HL-60 (cell line): Measurements from ENCODE around the gene TRIM36.

Experiments used
- DNase-seq, 2 experiments: peaks; one replicate each; pipeline ENCODE4 v3.0.0-alpha.2; 2010 to 2020; ENCODE audit warnings: low read depth in 1 of 2, low spot score in 1 of 2
- H3K27ac ChIP-seq: fragments of 250-450 bp; sonication (Bioruptor Pico); replicated peaks from 2 replicates; pipeline ENCODE4 v1.5.1; 2020; ENCODE audit warnings: mild to moderate bottlenecking, moderate library complexity
- H3K27me3 ChIP-seq: fragments of 250-450 bp; sonication (Bioruptor Pico); 2 replicates; pipeline ENCODE4 v1.5.1; 2021; ENCODE audit warnings: mild to moderate bottlenecking, moderate library complexity; ENCODE audit not compliant: insufficient read depth, poor library complexity, severe bottlenecking
- H3K4me3 ChIP-seq: replicated peaks from 2 replicates; pipeline ENCODE4 v1.5.1; 2011; ENCODE audit warnings: mild to moderate bottlenecking, control low read depth, low read length; ENCODE audit not compliant: insufficient read depth
- CTCF ChIP-seq: IDR thresholded peaks from one replicate; pipeline ENCODE4 v1.5.1; 2011; ENCODE audit warnings: low read length, control low read depth, inconsistent platforms; ENCODE audit not compliant: insufficient read depth
- GABPA ChIP-seq: IDR thresholded peaks from 2 replicates; pipeline ENCODE4 v1.6.1; 2012; ENCODE audit warnings: low read depth
- POLR2AphosphoS5 ChIP-seq: IDR thresholded peaks from 2 replicates; pipeline ENCODE4 v1.6.1; 2012; ENCODE audit warnings: low read depth
- REST ChIP-seq: IDR thresholded peaks from 2 replicates; pipeline ENCODE4 v1.6.1; 2012; ENCODE audit warnings: low read depth; ENCODE audit not compliant: insufficient replicate concordance
- SPI1 ChIP-seq: IDR thresholded peaks from 2 replicates; pipeline ENCODE4 v1.6.1; 2012; ENCODE audit warnings: low read depth, mild to moderate bottlenecking, borderline replicate concordance

Gene TRIM36

GRCh38 chr5:115096034-115096769 lies 73.5 kb downstream of the TRIM36 start:
- no peak overlapping the region for H3K4me3 ChIP-seq
- DNase-seq, result no peak
- TF ChIP-seq GABPA, result no peak
- no peak for TF ChIP-seq POLR2AphosphoS5
- TF ChIP-seq SPI1, result no peak
- TF ChIP-seq CTCF, result no peak
- no peak overlapping the region for H3K27ac ChIP-seq
- no peaks in the 10 kb centered on the region for H3K27me3 ChIP-seq

- Histone ChIP-seq H3K27me3 (no peaks in the 10 kb centered on the region), H3K4me3 (no peak overlapping the region), H3K27ac (no peak overlapping the region)
- DNase-seq, result no peak
- TF ChIP-seq SPI1 (no peak), REST (no peak), GABPA (no peak)
Measured at GRCh38 chr5:115087951-115088350, 81.8 kb downstream of the TRIM36 start.

GRCh38 chr5:115086473-115086872 lies 83.2 kb downstream of the TRIM36 start:
- H3K27ac ChIP-seq, result no peak overlapping the region
- no peak for DNase-seq
- H3K4me3 ChIP-seq, result no peak overlapping the region
- TF ChIP-seq POLR2AphosphoS5, result no peak
- TF ChIP-seq REST, result no peak
- TF ChIP-seq GABPA, result no peak
- TF ChIP-seq SPI1, result no peak
- TF ChIP-seq CTCF, result no peak
- H3K27me3 ChIP-seq, result no peaks in the 10 kb centered on the region

GRCh38 chr5:115084246-115084793 lies 85.4 kb downstream of the TRIM36 start:
- no peak for TF ChIP-seq CTCF
- TF ChIP-seq GABPA, result no peak
- no peak for TF ChIP-seq REST
- TF ChIP-seq POLR2AphosphoS5, result no peak
- no peak for TF ChIP-seq SPI1
- no peak overlapping the region for H3K27ac ChIP-seq
- no peak for DNase-seq

More at GRCh38 chr5:115084246-115084793, 85.4 kb downstream of the TRIM36 start:
- Histone ChIP-seq H3K27me3 (no peaks in the 10 kb centered on the region), H3K4me3 (no peak overlapping the region)
